PC-3 (cell line): ENCODE data around the gene ROCK2. TPM values are rescaled to one million over a fixed set of nuclear protein-coding genes. Genes with fewer than 3 reads are reported as not detected.

ENCODE experiments used
- ATAC-seq: fragments of 200-7000 bp; cut with Tn5 transposase; 2 replicates; pipeline ENCODE4 v1.9.1; 2020; ENCODE audit warnings: mild to moderate bottlenecking, moderate library complexity
- BruUV-seq: library from RNA; stranded (reverse); fragments of 400-500 nt; replicated peaks from 2 replicates; lab custom pipeline; 2021; lab: Mats Ljungman, UMichigan
- CTCF ChIA-PET: fragments of 300-600 bp; sonication (Branson Sonifier 250); formaldehyde crosslinking; loops from one replicate; lab custom pipeline; 2022; ENCODE audit warnings: antibody characterized with exemption; lab: Charles Lee
- POLR2A ChIA-PET: fragments of 300-600 bp; sonication (Branson Sonifier 250); formaldehyde crosslinking; loops from one replicate; lab custom pipeline; 2022; ENCODE audit warnings: antibody characterized with exemption; ENCODE audit not compliant: unreplicated experiment; lab: Charles Lee
- DNase-seq: peaks from one replicate; pipeline ENCODE4 v3.0.0-alpha.2; 2015
- H2AFZ ChIP-seq: fragments of 300-600 bp; sonication (generic); 2 replicates; pipeline ENCODE4 v1.6.0; 2016; ENCODE audit warnings: antibody characterized with exemption, low read length
- H3F3A ChIP-seq: fragments of 300-600 bp; sonication (generic); one replicate; pipeline ENCODE4 v1.6.0; 2017; ENCODE audit warnings: antibody characterized with exemption, low read length, control low read depth, mild to moderate bottlenecking; ENCODE audit not compliant: unreplicated experiment
- H3K27ac ChIP-seq: fragments of 300-600 bp; sonication (generic); 2 replicates; pipeline ENCODE4 v1.5.1; 2016; ENCODE audit warnings: mild to moderate bottlenecking, low read length
- H3K27me3 ChIP-seq: fragments of 300-600 bp; sonication (generic); 2 replicates; pipeline ENCODE4 v1.6.1; 2016; ENCODE audit warnings: low read length, mixed read lengths
- H3K36me3 ChIP-seq: fragments of 300-600 bp; sonication (generic); 2 replicates; pipeline ENCODE4 v1.6.1; 2016; ENCODE audit warnings: low read depth, mixed run types, low read length, mixed read lengths
- H3K4me1 ChIP-seq: fragments of 300-600 bp; sonication (generic); 2 replicates; pipeline ENCODE4 v1.5.1; 2016; ENCODE audit warnings: low read length; ENCODE audit not compliant: insufficient read depth
- H3K4me2 ChIP-seq: fragments of 300-600 bp; sonication (generic); 2 replicates; pipeline ENCODE4 v1.6.0; 2016; ENCODE audit warnings: low read length
- H3K4me3 ChIP-seq: fragments of 300-600 bp; sonication (generic); 2 replicates; pipeline ENCODE4 v1.5.1; 2016; ENCODE audit warnings: mild to moderate bottlenecking, low read length, mixed read lengths
- H3K79me2 ChIP-seq: fragments of 300-600 bp; sonication (generic); 2 replicates; pipeline ENCODE4 v1.6.1; 2017; ENCODE audit warnings: low read length, mixed read lengths
- H3K9ac ChIP-seq: fragments of 300-600 bp; sonication (generic); 2 replicates; pipeline ENCODE4 v1.6.0; 2016; ENCODE audit warnings: mild to moderate bottlenecking, low read length
- H3K9me2 ChIP-seq: fragments of 300-600 bp; sonication (generic); replicated peaks from 2 replicates; pipeline ENCODE4 v1.6.1; 2016; ENCODE audit warnings: mixed run types, low read length, mixed read lengths
- H3K9me3 ChIP-seq: fragments of 300-600 bp; sonication (generic); 2 replicates; pipeline ENCODE4 v1.6.1; 2016; ENCODE audit warnings: low read length, mixed read lengths
- H4K20me1 ChIP-seq: fragments of 300-600 bp; sonication (generic); 2 replicates; pipeline ENCODE4 v1.6.1; 2016; ENCODE audit warnings: low read length, mixed read lengths
- EZH2 ChIP-seq: fragments of 300-600 bp; sonication (generic); IDR thresholded peaks from one replicate; pipeline ENCODE4 v1.6.1; 2017; ENCODE audit warnings: antibody characterized with exemption, mild to moderate bottlenecking, low read length; ENCODE audit not compliant: unreplicated experiment
- EZH2phosphoT487 ChIP-seq: fragments of 300-600 bp; sonication (generic); IDR thresholded peaks from 2 replicates; pipeline ENCODE4 v1.6.1; 2018; ENCODE audit warnings: mild to moderate bottlenecking, antibody characterized with exemption, low read length, borderline replicate concordance
- intact Hi-C: fragments of 100-400 bp; cut with micrococcal nuclease; formaldehyde crosslinking; loops from 2 replicates; pipeline ENCODE4 v1.9.0; 2023
- total RNA-seq: library from RNA; depleted of rRNA; stranded (reverse); fragments of >200 nt; gene quantifications from 2 replicates; pipeline ENCODE4 v1.2.3, GENCODE V29; 2014
- TF ChIP-seq, protein P1 (sequence below): fragments of 300-600 bp; sonication (generic); conservative IDR thresholded peaks from 2 replicates; pipeline ENCODE4 v1.5.1; 2017; ENCODE audit warnings: antibody characterized with exemption, low read depth, mild to moderate bottlenecking, low read length

The ROCK2 gene
- total RNA-seq, 1 experiment from 2014 or later, result 35.3 TPM

DNA sequence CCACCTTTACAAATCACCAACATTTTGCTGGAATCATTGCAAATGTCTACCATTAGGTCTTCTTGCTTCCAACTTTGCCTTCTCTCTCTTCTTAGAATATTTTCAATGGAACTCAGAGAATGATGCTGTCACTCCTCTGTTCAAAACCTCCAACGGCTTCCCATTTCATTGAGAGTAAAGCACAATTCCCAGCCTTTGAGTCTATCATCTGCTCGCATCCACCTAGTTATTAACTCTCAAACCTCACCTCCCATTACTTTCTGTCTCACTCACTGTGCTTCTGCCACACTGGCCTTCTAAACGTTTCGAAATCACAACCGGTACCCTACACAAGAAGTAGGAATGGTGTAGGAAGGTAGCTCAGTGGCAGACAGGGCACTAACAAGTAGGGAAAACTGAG is 40.0 kb downstream of the ROCK2 start:
- no peaks in the 10 kb centered on the region for H3F3A ChIP-seq
- peaks cover 97% of the 10 kb centered on the region for H3K79me2 ChIP-seq
- ATAC-seq (no peak), DNase-seq (no peak)
- no peaks in the 10 kb centered on the region for H3K9me2 ChIP-seq
- no peak overlapping the region for H2AFZ ChIP-seq
- intact Hi-C loops, result no loop called here
- ChIA-PET CTCF (no interaction called here), POLR2A (no interaction called here)
- no peak overlapping the region for H3K27ac ChIP-seq
- peaks cover 32% of the 10 kb centered on the region for H4K20me1 ChIP-seq
- no TSS peak for BruUV-seq
- H3K4me2 ChIP-seq, result no peak overlapping the region
- no peak overlapping the region for H3K4me3 ChIP-seq
- H3K36me3 ChIP-seq, result no peaks in the 10 kb centered on the region
- TF ChIP-seq, protein P1, sequence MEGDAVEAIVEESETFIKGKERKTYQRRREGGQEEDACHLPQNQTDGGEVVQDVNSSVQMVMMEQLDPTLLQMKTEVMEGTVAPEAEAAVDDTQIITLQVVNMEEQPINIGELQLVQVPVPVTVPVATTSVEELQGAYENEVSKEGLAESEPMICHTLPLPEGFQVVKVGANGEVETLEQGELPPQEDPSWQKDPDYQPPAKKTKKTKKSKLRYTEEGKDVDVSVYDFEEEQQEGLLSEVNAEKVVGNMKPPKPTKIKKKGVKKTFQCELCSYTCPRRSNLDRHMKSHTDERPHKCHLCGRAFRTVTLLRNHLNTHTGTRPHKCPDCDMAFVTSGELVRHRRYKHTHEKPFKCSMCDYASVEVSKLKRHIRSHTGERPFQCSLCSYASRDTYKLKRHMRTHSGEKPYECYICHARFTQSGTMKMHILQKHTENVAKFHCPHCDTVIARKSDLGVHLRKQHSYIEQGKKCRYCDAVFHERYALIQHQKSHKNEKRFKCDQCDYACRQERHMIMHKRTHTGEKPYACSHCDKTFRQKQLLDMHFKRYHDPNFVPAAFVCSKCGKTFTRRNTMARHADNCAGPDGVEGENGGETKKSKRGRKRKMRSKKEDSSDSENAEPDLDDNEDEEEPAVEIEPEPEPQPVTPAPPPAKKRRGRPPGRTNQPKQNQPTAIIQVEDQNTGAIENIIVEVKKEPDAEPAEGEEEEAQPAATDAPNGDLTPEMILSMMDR, result no peak
- TF ChIP-seq EZH2phosphoT487 (no peak), EZH2 (no peak)
- H3K4me1 ChIP-seq, result peaks cover 13% of the 10 kb centered on the region
- no peaks in the 10 kb centered on the region for H3K27me3 ChIP-seq
- H3K9me3 ChIP-seq, result no peaks in the 10 kb centered on the region
- H3K9ac ChIP-seq, result no peak overlapping the region

DNA sequence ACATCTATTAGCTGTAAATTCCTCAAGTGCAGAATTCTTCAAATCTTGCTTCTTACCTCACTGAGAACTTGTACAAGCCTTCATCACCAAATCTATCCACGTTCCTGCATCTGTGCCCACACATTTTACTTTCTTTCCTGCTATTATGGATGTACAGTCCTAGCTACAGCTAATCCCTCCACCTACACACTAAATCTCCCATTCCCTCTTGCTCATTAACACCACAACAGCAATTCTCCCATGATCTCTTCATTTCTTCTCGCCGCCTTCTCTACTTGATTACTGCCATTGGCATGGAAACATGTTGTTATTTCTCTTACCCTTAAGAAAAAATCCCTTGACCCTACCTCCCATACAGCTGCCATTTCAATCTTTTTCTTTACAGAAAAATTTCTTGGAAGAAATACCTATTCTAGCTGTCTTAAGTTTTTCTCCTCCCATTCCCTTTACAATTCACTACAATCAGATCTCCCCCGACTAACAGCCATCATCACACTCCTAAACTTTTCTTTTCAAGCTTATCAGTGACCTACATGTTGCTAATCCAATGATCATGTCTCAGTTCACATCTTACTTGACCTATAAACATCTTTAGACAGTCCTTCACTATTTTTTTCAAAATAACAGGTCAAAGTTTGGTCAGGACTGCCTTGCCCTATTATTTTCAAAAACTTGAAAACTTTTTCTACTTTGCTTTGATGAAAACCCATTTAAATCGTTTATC is 41.0 kb downstream of the ROCK2 start:
- no TSS peak for BruUV-seq
- TF ChIP-seq EZH2phosphoT487 (no peak), EZH2 (no peak)
- TF ChIP-seq, protein P1, result no peak
- Histone ChIP-seq H3K4me3 (no peak overlapping the region), H3K79me2 (peaks cover 98% of the 10 kb centered on the region), H3F3A (no peaks in the 10 kb centered on the region), H3K27ac (no peak overlapping the region), H3K4me1 (peaks cover 13% of the 10 kb centered on the region), H3K36me3 (no peaks in the 10 kb centered on the region), H4K20me1 (peaks cover 36% of the 10 kb centered on the region), H2AFZ (no peak overlapping the region), H3K27me3 (no peaks in the 10 kb centered on the region), H3K9me2 (no peaks in the 10 kb centered on the region), H3K9ac (no peak overlapping the region), H3K4me2 (no peak overlapping the region), H3K9me3 (no peaks in the 10 kb centered on the region)
- CTCF ChIA-PET, result no interaction called here
- DNase-seq (no peak), ATAC-seq (no peak)
- intact Hi-C loops, result no loop called here
- POLR2A ChIA-PET, result no interaction called here

GRCh38 chr2:11299439-11299838 is 45.0 kb downstream of the ROCK2 start:
- no peaks in the 10 kb centered on the region for H3K27me3 ChIP-seq
- peaks cover 96% of the 10 kb centered on the region for H3K79me2 ChIP-seq
- H3F3A ChIP-seq, result no peaks in the 10 kb centered on the region
- H3K9me2 ChIP-seq, result no peaks in the 10 kb centered on the region
- TF ChIP-seq EZH2, result no peak
- TF ChIP-seq EZH2phosphoT487, result no peak
- intact Hi-C loops, result loop anchor here (5.0 kb wide), 1 partner anchor 33 kb away; no protein-coding TSS in a partner anchor
- DNase-seq (no peak), ATAC-seq (no peak)
- H3K27ac ChIP-seq, result no peak overlapping the region
- ChIA-PET CTCF (no interaction called here), POLR2A (no interaction called here)
- H3K9ac ChIP-seq, result no peak overlapping the region
- H4K20me1 ChIP-seq, result peaks cover 25% of the 10 kb centered on the region
- no peak overlapping the region for H3K4me3 ChIP-seq
- H2AFZ ChIP-seq, result no peak overlapping the region
- no peaks in the 10 kb centered on the region for H3K4me1 ChIP-seq
- no peaks in the 10 kb centered on the region for H3K36me3 ChIP-seq
- H3K4me2 ChIP-seq, result no peak overlapping the region
- H3K9me3 ChIP-seq, result no peaks in the 10 kb centered on the region
- BruUV-seq, result no TSS peak
